ENCODE measurements around the gene DIDO1.
"Not testable (repeated sequence)": the region's sequence is repeated elsewhere in the genome, so short reads cannot be mapped to it uniquely, and the experiment has no call there.

DIDO1 gene

GRCh38 chr20:62925420-62926228 lies 681 bp downstream of the DIDO1 start:
- DNase-seq, result peak; percentile 38

DNA sequence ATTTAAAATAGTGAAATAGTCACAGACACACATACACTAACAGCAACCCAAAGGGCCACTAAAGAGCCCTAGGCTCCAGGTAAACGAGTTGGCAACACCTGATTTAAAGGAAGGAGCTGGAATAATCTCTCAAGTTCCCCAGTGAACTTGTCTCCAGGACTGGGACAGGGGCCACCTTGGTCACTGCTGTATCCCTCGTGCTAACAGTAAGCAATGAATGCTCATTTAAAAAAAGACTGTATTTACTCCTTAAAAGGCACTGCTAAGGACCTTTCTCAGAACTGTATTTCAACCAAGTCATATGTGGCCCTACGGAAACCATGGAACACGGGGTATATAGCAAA lies 1.3 kb downstream of the DIDO1 start:
- no peak for DNase-seq

DNA sequence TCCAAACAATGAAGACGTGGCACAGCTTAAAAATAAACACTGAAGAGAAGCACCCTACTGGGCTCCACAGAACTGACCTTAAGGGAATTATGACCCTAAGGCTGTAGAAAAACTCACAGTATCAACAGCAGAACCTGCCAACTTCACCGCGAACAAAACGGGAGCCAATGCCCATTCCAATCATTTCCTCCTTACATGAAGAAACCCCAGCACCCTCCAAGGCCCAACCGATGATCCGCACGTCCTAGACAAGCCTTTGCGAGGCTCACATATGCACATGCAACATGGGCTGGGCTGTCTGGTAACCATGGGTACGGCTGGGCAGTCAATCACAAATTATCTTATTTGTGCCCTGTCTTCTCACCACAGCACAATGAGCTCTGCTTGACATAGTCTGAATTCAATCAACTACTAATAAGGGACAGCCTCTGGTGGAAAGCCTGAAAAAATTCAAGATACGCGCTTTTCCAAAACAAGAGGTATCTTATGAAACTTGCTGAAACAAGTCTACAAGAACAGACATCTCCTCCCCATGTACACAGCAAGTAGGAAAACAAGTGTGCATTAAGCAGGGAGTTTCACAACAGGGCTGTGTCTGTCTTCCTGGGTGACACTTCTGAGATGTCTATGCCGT lies 1.7 kb downstream of the DIDO1 start:
- no peak for DNase-seq

DNA sequence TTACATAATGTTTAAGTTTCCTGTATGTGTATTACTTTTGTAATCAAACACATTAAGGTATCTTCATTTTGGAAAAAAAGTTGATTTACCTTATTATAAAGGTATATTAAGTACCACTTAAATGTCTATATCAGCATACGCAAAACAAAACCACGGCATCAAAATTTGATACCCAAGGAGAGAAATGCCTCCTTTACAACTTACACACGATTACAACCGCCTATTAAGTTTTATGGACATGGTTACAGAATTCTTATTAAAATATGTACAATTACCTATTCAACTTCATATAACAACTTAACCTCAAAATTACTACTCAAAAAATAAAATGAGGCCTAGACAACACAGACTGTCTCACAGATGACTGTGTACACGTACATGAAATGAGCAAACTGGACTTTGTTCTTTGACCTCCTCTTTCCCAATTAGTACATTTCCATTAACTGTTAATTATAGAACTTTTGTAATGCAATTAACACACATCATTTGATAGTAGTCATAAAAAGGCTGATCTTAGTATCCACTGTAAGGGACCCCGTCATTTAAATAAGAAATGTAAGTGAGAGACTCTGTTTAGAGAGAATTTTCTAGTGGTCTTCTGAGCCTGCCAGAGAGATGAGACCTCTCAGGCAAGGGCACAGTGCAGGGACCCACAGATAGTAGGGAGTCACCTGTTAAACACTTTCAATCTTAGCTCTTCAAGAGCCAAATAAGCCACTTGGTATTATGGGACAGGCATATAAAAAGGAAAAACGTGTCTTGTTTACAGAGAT lies 2.5 kb downstream of the DIDO1 start:
- no peak for DNase-seq

DNA sequence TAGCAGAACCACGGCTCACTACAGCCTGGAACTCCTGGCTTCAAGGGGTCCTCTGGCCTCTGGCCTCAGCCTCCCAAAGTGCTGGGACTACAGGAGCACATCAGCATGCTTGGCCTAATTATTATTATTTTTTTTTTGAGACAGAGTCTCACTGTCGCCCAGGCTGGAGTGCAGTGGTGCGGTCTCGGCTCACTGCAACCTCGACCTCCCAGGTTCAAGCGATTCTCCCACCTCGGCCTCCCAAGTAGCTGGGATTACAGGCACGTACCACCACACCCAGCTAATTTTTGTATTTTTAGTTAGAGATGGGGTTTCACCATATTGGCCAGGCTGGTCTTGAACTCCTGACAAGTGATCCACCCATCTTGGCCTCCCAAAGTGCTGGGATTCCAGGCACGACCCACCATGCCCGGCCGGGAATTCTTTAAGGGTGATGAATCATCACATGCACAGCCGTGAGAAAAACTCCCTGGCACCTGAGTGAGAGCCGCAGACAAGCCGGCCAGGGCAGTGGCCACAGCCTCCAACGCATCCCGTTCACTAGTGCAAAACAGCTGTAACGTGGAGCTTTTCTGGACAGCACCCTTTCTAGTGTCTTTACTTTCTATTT lies 3.1 kb downstream of the DIDO1 start:
- not testable (repeated sequence) for DNase-seq

- peak; percentile 48 for DNase-seq
These were observed 3.8 kb downstream of the DIDO1 start for GRCh38 chr20:62922451-62922921.

DNA sequence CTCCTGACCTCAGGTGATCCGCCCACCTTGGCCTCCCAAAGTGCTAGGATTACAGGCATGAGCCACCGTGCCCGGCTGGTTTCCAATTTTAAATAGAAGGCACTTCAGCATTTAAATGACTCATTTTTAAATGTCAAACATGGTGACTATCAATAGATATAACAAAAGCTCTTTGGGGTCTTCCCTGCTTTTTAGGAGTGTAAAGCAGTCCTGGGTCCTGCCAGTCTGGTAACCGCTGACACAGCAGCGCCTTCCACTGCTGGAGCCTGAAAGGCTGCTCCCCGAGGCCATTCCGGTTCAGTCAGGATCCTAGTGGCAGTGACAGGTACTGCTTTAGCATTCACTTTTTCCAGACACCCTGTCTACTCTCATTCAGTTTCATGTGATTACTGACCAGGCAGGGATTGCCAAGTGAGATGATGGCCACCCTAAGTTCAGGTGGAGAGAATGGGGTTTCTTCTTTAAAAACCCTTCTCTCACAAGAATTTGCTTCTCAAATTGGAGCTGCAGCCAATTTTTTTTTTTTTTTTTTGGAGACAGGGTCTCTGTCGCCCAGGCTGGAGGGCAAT lies 5.1 kb downstream of the DIDO1 start:
- DNase-seq, result peak; percentile 68

GRCh38 chr20:62920039-62920645 lies 6.2 kb downstream of the DIDO1 start:
- DNase-seq, result no peak

DNA sequence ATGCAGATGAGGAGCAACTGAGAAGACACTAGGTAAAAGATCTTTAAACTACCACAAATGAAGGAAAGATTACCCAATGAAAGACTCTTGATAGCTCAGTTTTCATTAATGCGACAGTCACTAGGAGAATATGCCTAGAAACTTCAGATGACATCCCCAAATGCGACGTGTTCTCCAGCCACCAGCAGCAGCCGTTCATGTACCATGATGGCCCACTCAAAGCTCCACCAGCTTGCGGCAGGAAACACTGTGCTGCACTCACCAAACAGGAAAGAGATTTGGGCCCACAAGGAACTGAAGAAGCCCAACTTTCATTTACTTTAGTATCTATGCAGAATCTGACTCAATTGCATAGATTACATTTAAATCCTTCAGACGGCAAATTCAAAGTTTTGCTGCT lies 7.5 kb downstream of the DIDO1 start:
- peak; percentile 31 for DNase-seq

DNA sequence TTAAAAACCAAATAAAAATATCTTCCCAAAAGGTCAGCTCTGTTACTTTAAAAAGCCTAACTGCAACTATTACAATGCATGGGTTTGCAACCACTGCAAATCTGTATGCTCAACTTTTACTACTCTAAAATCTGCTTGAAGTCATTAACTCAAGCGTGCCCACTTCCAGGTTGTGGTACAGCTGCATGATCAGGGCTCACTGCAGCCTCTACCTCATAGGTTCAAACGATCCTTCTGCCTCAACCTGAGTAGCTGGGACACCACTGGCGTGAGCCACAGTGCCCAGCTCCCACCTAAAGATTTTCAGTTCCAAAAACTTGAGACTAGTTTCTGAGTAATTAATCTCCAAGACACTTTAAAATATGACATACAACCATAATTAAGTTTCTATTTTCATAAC lies 8.2 kb downstream of the DIDO1 start:
- DNase-seq, result no peak

GRCh38 chr20:62917720-62918119 lies 8.6 kb downstream of the DIDO1 start:
- no peak for DNase-seq

DNA sequence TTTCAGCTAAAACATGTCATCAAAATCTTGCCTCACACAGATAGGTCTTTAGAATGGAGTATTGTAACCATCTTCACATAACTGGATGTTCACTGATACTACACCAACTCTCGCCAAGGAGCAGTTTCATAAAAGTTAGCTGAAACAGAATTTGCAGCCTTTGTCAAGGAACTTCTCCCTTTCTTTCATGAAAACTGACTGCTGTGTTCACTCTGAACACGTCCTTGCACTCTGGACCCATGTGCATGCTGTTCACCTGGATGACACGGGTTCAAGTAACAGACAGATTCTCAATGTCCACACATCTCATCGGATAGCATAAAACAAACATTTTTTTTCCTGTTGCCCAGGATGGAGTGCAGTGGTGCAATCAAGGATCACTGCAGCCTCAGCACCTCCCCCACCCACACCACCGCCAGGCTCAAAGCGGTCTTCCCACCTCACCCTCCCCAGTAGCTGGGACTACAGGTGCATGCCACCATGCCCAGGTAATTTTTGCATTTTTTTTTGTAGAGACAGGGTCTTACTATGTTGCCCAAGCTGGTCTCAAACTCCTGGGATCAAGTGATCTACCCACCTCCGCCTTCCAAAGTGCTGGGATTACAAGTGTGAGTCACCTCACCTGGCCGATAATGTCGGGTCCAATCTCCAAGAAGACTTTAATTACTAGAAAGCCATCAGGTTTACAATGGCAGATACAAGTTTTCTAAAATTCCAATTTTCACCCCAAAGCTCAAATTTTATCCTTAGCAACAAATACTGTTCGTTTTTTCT lies 9.4 kb downstream of the DIDO1 start:
- no peak for DNase-seq

GRCh38 chr20:62914970-62915457 lies 11.3 kb downstream of the DIDO1 start:
- DNase-seq, result no peak

DNA sequence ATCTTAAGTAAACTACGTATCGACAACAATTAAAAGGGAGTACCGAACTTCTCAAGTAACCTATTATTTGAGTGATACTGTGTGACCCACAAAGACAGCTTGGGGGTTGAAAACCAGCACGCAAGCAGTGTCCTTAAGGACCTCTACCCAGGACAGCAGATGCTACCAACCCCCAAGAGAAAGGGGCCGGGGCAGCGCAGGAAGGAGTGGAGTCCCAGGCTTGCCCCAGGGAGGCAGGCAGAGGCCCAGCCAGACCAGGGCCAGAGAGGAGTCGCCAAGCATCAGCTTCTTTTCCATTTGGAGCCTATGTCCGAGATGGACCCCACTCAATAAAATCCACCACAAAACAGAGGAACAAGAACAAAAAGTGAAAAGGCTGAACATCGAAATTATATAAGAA lies 11.9 kb downstream of the DIDO1 start:
- no peak for DNase-seq

DNA sequence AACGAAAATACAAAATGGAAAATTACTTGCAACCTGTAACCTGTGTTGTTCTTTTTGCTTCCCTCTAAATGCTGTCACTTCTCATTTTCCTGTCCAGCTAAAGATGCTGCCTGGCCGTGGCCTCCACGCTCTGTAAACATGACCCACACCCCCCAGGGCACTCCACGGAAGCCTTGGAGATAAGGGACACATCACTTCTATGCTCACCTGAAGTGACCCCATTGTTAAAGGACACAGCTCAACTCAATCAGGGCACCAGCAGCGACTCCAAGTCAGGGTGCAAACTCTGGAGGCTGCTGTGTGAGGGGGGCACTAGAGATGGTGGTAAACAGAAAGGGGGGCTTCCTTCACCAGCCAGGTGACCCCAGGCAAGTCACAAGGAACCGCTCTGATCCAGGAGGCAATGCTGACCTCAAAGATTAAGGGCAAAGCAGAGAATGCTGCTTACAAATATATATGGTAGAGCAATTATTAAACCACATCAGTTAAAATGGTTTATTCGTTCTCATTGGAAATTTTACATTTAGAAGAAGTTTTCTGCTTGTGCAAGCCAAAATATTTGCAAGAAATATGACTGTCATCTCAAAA lies 13.2 kb downstream of the DIDO1 start:
- no peak for DNase-seq

GRCh38 chr20:62911701-62912280 lies 14.5 kb downstream of the DIDO1 start:
- DNase-seq, result no peak

- DNase-seq, result no peak
These were observed 15.4 kb downstream of the DIDO1 start for GRCh38 chr20:62910777-62911497.

GRCh38 chr20:62910217-62910766 lies 16.0 kb downstream of the DIDO1 start:
- DNase-seq, result no peak

DNA sequence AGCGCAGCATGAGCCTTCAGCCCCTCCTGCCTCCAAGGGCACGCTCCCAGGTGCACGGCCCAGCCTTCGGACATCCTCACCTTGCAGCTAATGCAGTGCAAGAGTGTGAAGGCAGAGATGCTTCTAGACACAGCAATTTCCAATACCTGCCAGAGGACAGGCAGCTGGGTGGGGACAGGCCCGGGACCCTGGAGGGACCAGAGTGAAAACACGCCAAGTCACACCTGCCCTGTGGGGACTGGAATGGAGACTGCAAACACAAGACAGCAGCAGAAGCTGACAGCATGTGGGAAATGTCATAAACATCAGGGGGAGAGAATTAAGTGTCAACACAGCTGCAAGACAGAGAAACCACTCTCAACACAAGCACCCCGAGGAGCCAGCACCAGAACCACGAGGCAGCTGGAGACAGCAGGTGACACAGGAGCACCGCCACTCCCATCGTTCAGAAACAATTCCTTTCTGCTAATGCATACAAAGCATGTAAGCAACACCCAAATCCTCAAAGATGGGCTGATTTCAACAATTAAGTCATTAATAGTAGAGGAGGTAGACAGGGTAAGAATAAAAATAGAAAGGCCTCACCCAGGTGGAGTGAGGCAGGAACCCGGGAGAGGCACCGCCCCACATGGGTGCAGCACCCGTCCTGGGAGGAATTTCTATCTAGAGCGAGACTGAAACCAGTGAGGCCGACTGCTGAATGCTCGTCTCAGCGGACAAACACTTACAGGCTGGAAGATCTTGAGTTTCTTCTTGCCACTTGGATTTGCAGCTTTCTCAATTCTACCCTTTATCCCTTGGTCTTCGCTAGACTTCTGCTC lies 17.1 kb downstream of the DIDO1 start:
- DNase-seq, result no peak

All from activated CD8-positive, alpha-beta memory T cell treated with anti-CD3 and anti-CD28 coated beads, Interleukin-2, amount 50 U/mL, for 4 hours (primary cell).